Mononuclear cell (primary cell): ENCODE results near the gene ATP7A. TPM values are rescaled to one million over a fixed set of nuclear protein-coding genes. Genes with fewer than 3 reads are reported as not detected.

ENCODE experiments used
- H3K27me3 ChIP-seq: 2 replicates; pipeline ENCODE4 v1.6.0; 2011; ENCODE audit warnings: low read length, control low read depth; ENCODE audit not compliant: insufficient read depth
- H3K4me1 ChIP-seq: 2 replicates; pipeline ENCODE4 v1.5.1; 2011; ENCODE audit warnings: mild to moderate bottlenecking, low read length, control low read depth; ENCODE audit not compliant: insufficient read depth
- H3K4me3 ChIP-seq: 2 replicates; pipeline ENCODE4 v1.5.1; 2011; ENCODE audit warnings: mild to moderate bottlenecking, low read length, moderate library complexity
- H3K9me3 ChIP-seq: 2 replicates; pipeline ENCODE4 v1.5.1; 2011; ENCODE audit warnings: low read depth, mild to moderate bottlenecking, control low read depth, low read length
- total RNA-seq: library from RNA; depleted of rRNA; stranded (reverse); fragments of >200 nt; gene quantifications from one replicate; pipeline ENCODE4 v1.2.3, GENCODE V29; 2012

The ATP7A gene
- total RNA-seq, 1 donor, result 19.1 TPM

- H3K9me3 ChIP-seq, result no peaks in the 10 kb centered on the region
- H3K4me1 ChIP-seq, result no peaks in the 10 kb centered on the region
- H3K4me3 ChIP-seq, result no peak overlapping the region
- H3K27me3 ChIP-seq, result no peaks in the 10 kb centered on the region
Measured at GRCh38 chrX:77962068-77962902, 51.8 kb downstream of the ATP7A start.

GRCh38 chrX:77966361-77966760 lies 55.9 kb downstream of the ATP7A start:
- Histone ChIP-seq H3K4me3 (no peak overlapping the region), H3K27me3 (no peaks in the 10 kb centered on the region), H3K9me3 (no peaks in the 10 kb centered on the region), H3K4me1 (no peaks in the 10 kb centered on the region)

GRCh38 chrX:77967631-77968030 lies 57.1 kb downstream of the ATP7A start:
- no peaks in the 10 kb centered on the region for H3K4me1 ChIP-seq
- H3K9me3 ChIP-seq, result no peaks in the 10 kb centered on the region
- no peak overlapping the region for H3K4me3 ChIP-seq
- H3K27me3 ChIP-seq, result no peaks in the 10 kb centered on the region

GRCh38 chrX:77969538-77969937 lies 59.0 kb downstream of the ATP7A start, which contains the start of gene PGAM4:
Gene PGAM4 (minus strand): TSS chrX:77969638. CDS start chrX:77969638, 0 bp downstream.
- no peaks in the 10 kb centered on the region for H3K4me1 ChIP-seq
- no peaks in the 10 kb centered on the region for H3K9me3 ChIP-seq
- no peaks in the 10 kb centered on the region for H3K27me3 ChIP-seq
- H3K4me3 ChIP-seq, result no peak within 1 kb of the TSS

GRCh38 chrX:77975755-77976154 lies 65.3 kb downstream of the ATP7A start:
- Histone ChIP-seq H3K4me3 (no peak overlapping the region), H3K4me1 (no peaks in the 10 kb centered on the region), H3K27me3 (no peaks in the 10 kb centered on the region), H3K9me3 (no peaks in the 10 kb centered on the region)

GRCh38 chrX:77977095-77977494 lies 66.6 kb downstream of the ATP7A start:
- no peaks in the 10 kb centered on the region for H3K4me1 ChIP-seq
- H3K4me3 ChIP-seq, result no peak overlapping the region
- no peaks in the 10 kb centered on the region for H3K9me3 ChIP-seq
- no peaks in the 10 kb centered on the region for H3K27me3 ChIP-seq

GRCh38 chrX:77977518-77977917 lies 67.0 kb downstream of the ATP7A start:
- H3K9me3 ChIP-seq, result no peaks in the 10 kb centered on the region
- no peak overlapping the region for H3K4me3 ChIP-seq
- no peaks in the 10 kb centered on the region for H3K4me1 ChIP-seq
- H3K27me3 ChIP-seq, result no peaks in the 10 kb centered on the region

GRCh38 chrX:77979870-77980269 lies 69.4 kb downstream of the ATP7A start:
- no peak overlapping the region for H3K4me3 ChIP-seq
- no peaks in the 10 kb centered on the region for H3K27me3 ChIP-seq
- no peaks in the 10 kb centered on the region for H3K9me3 ChIP-seq
- H3K4me1 ChIP-seq, result no peaks in the 10 kb centered on the region

- H3K27me3 ChIP-seq, result no peaks in the 10 kb centered on the region
- H3K4me3 ChIP-seq, result no peak overlapping the region
- no peaks in the 10 kb centered on the region for H3K4me1 ChIP-seq
Measured at GRCh38 chrX:78011846-78012245, 101.4 kb downstream of the ATP7A start.

GRCh38 chrX:78019586-78020483 lies 109.3 kb downstream of the ATP7A start:
- H3K9me3 ChIP-seq, result no peaks in the 10 kb centered on the region
- no peaks in the 10 kb centered on the region for H3K27me3 ChIP-seq
- H3K4me3 ChIP-seq, result no peak overlapping the region
- no peaks in the 10 kb centered on the region for H3K4me1 ChIP-seq

More at GRCh38 chrX:78011846-78012245, 101.4 kb downstream of the ATP7A start:
- no peaks in the 10 kb centered on the region for H3K9me3 ChIP-seq

GRCh38 chrX:78024349-78025059 lies 114.0 kb downstream of the ATP7A start:
- Histone ChIP-seq H3K4me1 (no peaks in the 10 kb centered on the region), H3K4me3 (no peak overlapping the region), H3K27me3 (no peaks in the 10 kb centered on the region), H3K9me3 (no peaks in the 10 kb centered on the region)

GRCh38 chrX:78027798-78028197 lies 117.3 kb downstream of the ATP7A start:
- no peak overlapping the region for H3K4me3 ChIP-seq
- H3K27me3 ChIP-seq, result no peaks in the 10 kb centered on the region
- no peaks in the 10 kb centered on the region for H3K9me3 ChIP-seq
- no peaks in the 10 kb centered on the region for H3K4me1 ChIP-seq

GRCh38 chrX:78029663-78030062 lies 119.2 kb downstream of the ATP7A start:
- H3K4me3 ChIP-seq, result no peak overlapping the region
- no peaks in the 10 kb centered on the region for H3K27me3 ChIP-seq
- no peaks in the 10 kb centered on the region for H3K9me3 ChIP-seq

GRCh38 chrX:78035061-78035460 lies 124.6 kb downstream of the ATP7A start:
- Histone ChIP-seq H3K27me3 (no peaks in the 10 kb centered on the region), H3K9me3 (no peaks in the 10 kb centered on the region), H3K4me1 (no peaks in the 10 kb centered on the region), H3K4me3 (no peak overlapping the region)

More at GRCh38 chrX:78029663-78030062, 119.2 kb downstream of the ATP7A start:
- no peaks in the 10 kb centered on the region for H3K4me1 ChIP-seq

GRCh38 chrX:78037881-78038280 lies 127.4 kb downstream of the ATP7A start:
- no peaks in the 10 kb centered on the region for H3K4me1 ChIP-seq
- H3K9me3 ChIP-seq, result no peaks in the 10 kb centered on the region
- no peak overlapping the region for H3K4me3 ChIP-seq
- H3K27me3 ChIP-seq, result no peaks in the 10 kb centered on the region
